IMR-90 (cell line): ENCODE data around the gene PCBD1. TPM values are rescaled to one million over a fixed set of nuclear protein-coding genes. Genes with fewer than 3 reads are reported as not detected.

ENCODE experiments used
- ATAC-seq: fragments of 200-7000 bp; cut with Tn5 transposase; 2 replicates; pipeline ENCODE4 v1.9.1; 2020; ENCODE audit warnings: low read depth, mild to moderate bottlenecking, moderate library complexity
- BruUV-seq: library from RNA; stranded (reverse); fragments of 400-500 nt; replicated peaks from 2 replicates; lab custom pipeline; 2021; lab: Mats Ljungman, UMichigan
- CTCF ChIA-PET: fragments of 300-600 bp; formaldehyde crosslinking; extraction: SDS; loops from one replicate; lab custom pipeline; 2021; ENCODE audit warnings: antibody characterized with exemption; lab: Yijun Ruan, JAX
- POLR2A ChIA-PET: fragments of 300-600 bp; sonication (Branson Sonifier 250); formaldehyde crosslinking; loops from one replicate; lab custom pipeline; 2022; ENCODE audit warnings: antibody characterized with exemption; ENCODE audit not compliant: unreplicated experiment; lab: Charles Lee
- DNase-seq: peaks from one replicate; pipeline ENCODE4 v3.0.0; 2013
- H2AFZ ChIP-seq: replicated peaks from 2 replicates; pipeline ENCODE3; 2013; ENCODE audit warnings: low read length, mild to moderate bottlenecking; ENCODE audit not compliant: poor library complexity
- H2AK5ac ChIP-seq: 2 replicates; pipeline ENCODE4 v1.6.1; 2013; ENCODE audit warnings: low read depth, low read length, inconsistent platforms
- H2AK9ac ChIP-seq: replicated peaks from 2 replicates; pipeline ENCODE3; 2013; ENCODE audit warnings: mild to moderate bottlenecking, low read depth, low read length, moderate library complexity; ENCODE audit not compliant: poor library complexity
- H2BK120ac ChIP-seq: 2 replicates; pipeline ENCODE4 v1.6.1; 2013; ENCODE audit warnings: low read depth, low read length, inconsistent platforms
- H2BK15ac ChIP-seq: 3 replicates; pipeline ENCODE4 v1.6.1; 2013; ENCODE audit warnings: low read depth, low read length, inconsistent platforms
- H2BK20ac ChIP-seq: 2 replicates; pipeline ENCODE4 v1.6.1; 2013; ENCODE audit warnings: low read depth, mild to moderate bottlenecking, inconsistent platforms, low read length, moderate library complexity
- H2BK5ac ChIP-seq: 2 replicates; pipeline ENCODE4 v1.6.1; 2013; ENCODE audit warnings: mild to moderate bottlenecking, low read depth, low read length, inconsistent platforms; ENCODE audit not compliant: poor library complexity, severe bottlenecking
- H3K14ac ChIP-seq: replicated peaks from 2 replicates; pipeline ENCODE4 v1.6.1; 2013; ENCODE audit warnings: low read depth, low read length, inconsistent platforms
- H3K18ac ChIP-seq: 2 replicates; pipeline ENCODE4 v1.6.1; 2013; ENCODE audit warnings: low read depth, low read length, control low read depth
- H3K23ac ChIP-seq: 2 replicates; pipeline ENCODE4 v1.6.1; 2013; ENCODE audit warnings: low read depth, low read length, inconsistent platforms
- H3K27ac ChIP-seq: 2 replicates; pipeline ENCODE4 v1.5.1; 2013; ENCODE audit warnings: mild to moderate bottlenecking, control low read depth, low read length; ENCODE audit not compliant: insufficient read depth
- H3K27me3 ChIP-seq: 2 replicates; pipeline ENCODE4 v1.6.1; 2013; ENCODE audit warnings: low read length; ENCODE audit not compliant: control insufficient read depth, insufficient read depth
- H3K36me3 ChIP-seq: 2 replicates; pipeline ENCODE4 v1.6.1; 2013; ENCODE audit warnings: low read length, mixed read lengths; ENCODE audit not compliant: control insufficient read depth, insufficient read depth
- H3K4ac ChIP-seq: 2 replicates; pipeline ENCODE4 v1.6.1; 2013; ENCODE audit warnings: low read depth, low read length, inconsistent platforms
- H3K4me1 ChIP-seq: 2 replicates; pipeline ENCODE4 v1.6.1; 2013; ENCODE audit warnings: low read length, mixed read lengths; ENCODE audit not compliant: control insufficient read depth, insufficient read depth
- H3K4me2 ChIP-seq: 2 replicates; pipeline ENCODE4 v1.6.1; 2013; ENCODE audit warnings: low read depth, mild to moderate bottlenecking, control low read depth, low read length, moderate library complexity
- H3K4me3 ChIP-seq: 2 replicates; pipeline ENCODE4 v1.5.1; 2013; ENCODE audit warnings: low read depth, mild to moderate bottlenecking, control low read depth, low read length, moderate library complexity; ENCODE audit not compliant: insufficient read depth
- H3K56ac ChIP-seq: 2 replicates; pipeline ENCODE4 v1.6.1; 2013; ENCODE audit warnings: low read length, inconsistent platforms; ENCODE audit not compliant: insufficient read depth; ENCODE audit errors: extremely low read depth
- H3K79me1 ChIP-seq, 2 experiments: 2 replicates each; pipeline ENCODE4 v1.6.1; 2013; ENCODE audit warnings: low read length in 2 of 2, inconsistent platforms in 1 of 2, low read depth in 1 of 2
- H3K9ac ChIP-seq: 2 replicates; pipeline ENCODE4 v1.6.1; 2013; ENCODE audit warnings: low read depth, low read length, control low read depth
- H3K9me1 ChIP-seq: 2 replicates; pipeline ENCODE4 v1.6.1; 2013; ENCODE audit warnings: low read length, inconsistent platforms; ENCODE audit not compliant: insufficient read depth
- H3K9me3 ChIP-seq: 2 replicates; pipeline ENCODE4 v1.6.1; 2013; ENCODE audit warnings: low read length; ENCODE audit not compliant: control insufficient read depth, insufficient read depth
- H4K20me1 ChIP-seq: 2 replicates; pipeline ENCODE4 v1.6.1; 2013; ENCODE audit warnings: low read length, inconsistent platforms; ENCODE audit not compliant: insufficient read depth
- H4K5ac ChIP-seq: 2 replicates; pipeline ENCODE4 v1.6.1; 2013; ENCODE audit warnings: mild to moderate bottlenecking, low read depth, low read length, control low read depth
- H4K8ac ChIP-seq, 2 experiments: 2 replicates each; pipeline ENCODE4 v1.6.1; 2013; ENCODE audit warnings: low read depth in 2 of 2, low read length in 2 of 2, control low read depth in 1 of 2, inconsistent platforms in 1 of 2
- H4K91ac ChIP-seq: 2 replicates; pipeline ENCODE4 v1.6.1; 2013; ENCODE audit warnings: low read depth, low read length, inconsistent platforms; ENCODE audit not compliant: insufficient read depth
- BHLHE40 ChIP-seq: fragments of 150-350 bp; IDR thresholded peaks from 2 replicates; pipeline ENCODE4 v1.6.1; 2016; ENCODE audit warnings: mild to moderate bottlenecking, low read depth, low read length
- CEBPB ChIP-seq: IDR thresholded peaks from 2 replicates; pipeline ENCODE4 v1.6.1; 2012; ENCODE audit warnings: low read depth, low read length, improper control_type of control experiment
- CTCF ChIP-seq: conservative IDR thresholded peaks from 2 replicates; pipeline ENCODE4 v1.5.1; 2012; ENCODE audit warnings: mild to moderate bottlenecking, low read depth, low read length, improper control_type of control experiment
- ELK1 ChIP-seq: fragments of 150-350 bp; IDR thresholded peaks from 2 replicates; pipeline ENCODE4 v1.6.1; 2016; ENCODE audit warnings: low read depth, mild to moderate bottlenecking, low read length, moderate library complexity, borderline replicate concordance
- FOS ChIP-seq: fragments of 150-350 bp; IDR thresholded peaks from 2 replicates; pipeline ENCODE4 v1.6.1; 2016; ENCODE audit warnings: low read depth, low read length
- MAFK ChIP-seq: IDR thresholded peaks from 2 replicates; pipeline ENCODE4 v1.6.1; 2012; ENCODE audit warnings: low read depth, low read length, improper control_type of control experiment
- MAZ ChIP-seq: IDR thresholded peaks from 2 replicates; pipeline ENCODE4 v1.6.1; 2012; ENCODE audit warnings: low read depth, mild to moderate bottlenecking, low read length, improper control_type of control experiment, moderate library complexity, borderline replicate concordance
- MXI1 ChIP-seq: IDR thresholded peaks from 2 replicates; pipeline ENCODE4 v1.6.1; 2012; ENCODE audit warnings: low read depth, mild to moderate bottlenecking, low read length, moderate library complexity, borderline replicate concordance
- NFE2L2 ChIP-seq: fragments of 150-350 bp; IDR thresholded peaks from 2 replicates; pipeline ENCODE4 v1.6.1; 2016; ENCODE audit warnings: low read depth, mild to moderate bottlenecking, low read length
- RAD21 ChIP-seq: IDR thresholded peaks from 2 replicates; pipeline ENCODE4 v1.6.1; 2012; ENCODE audit warnings: low read length, improper control_type of control experiment
- RFX5 ChIP-seq: IDR thresholded peaks from 2 replicates; pipeline ENCODE4 v1.8.0; 2012; ENCODE audit warnings: low read depth, mild to moderate bottlenecking, low read length, moderate library complexity
- SMC3 ChIP-seq: fragments of 150-350 bp; IDR thresholded peaks from 2 replicates; pipeline ENCODE4 v1.6.1; 2016; ENCODE audit warnings: low read depth, mild to moderate bottlenecking, antibody characterized with exemption, low read length, moderate library complexity
- USF2 ChIP-seq: fragments of 150-350 bp; IDR thresholded peaks from 2 replicates; pipeline ENCODE4 v1.6.1; 2017; ENCODE audit warnings: mild to moderate bottlenecking, antibody characterized with exemption, low read length, low read depth
- WGBS, 2 experiments: methylation state at CpG; one replicate each; pipeline versions ENCODE4 v1.1.5 to v1.1.7; 2013; ENCODE audit warnings: missing lambda C conversion rate in 2 of 2; ENCODE audit not compliant: insufficient read length in 1 of 2; ENCODE audit errors: extremely low coverage in 2 of 2; 5-methylcytosine and 5-hydroxymethylcytosine counted together
- dilution Hi-C: fragments of 300-500 bp; cut with HindIII; formaldehyde crosslinking; loops from one replicate; pipeline ENCODE4 v1.14.3; 2018; ENCODE audit warnings: low sequenced_read_pairs; ENCODE audit not compliant: unreplicated experiment
- in situ Hi-C: fragments of 300-500 bp; cut with MboI; formaldehyde crosslinking; loops from 3 replicates; pipeline ENCODE4 v1.14.3; 2019; ENCODE audit warnings: low sequenced_read_pairs, inconsistent platforms, mixed read lengths
- intact Hi-C: fragments of 100-400 bp; cut with micrococcal nuclease; formaldehyde crosslinking; loops from 2 replicates; pipeline ENCODE4 v1.10.0; 2022
- polyA plus RNA-seq, 3 experiments: library from polyadenylated mRNA; depleted of rRNA; stranded (reverse); fragments of >200 nt; gene quantifications; 2 replicates each; pipeline ENCODE4 v1.2.3, GENCODE V29; 2012; ENCODE audit warnings: low replicate concordance in 1 of 3
- total RNA-seq: library from RNA; depleted of rRNA; stranded (reverse); fragments of >200 nt; gene quantifications from 2 replicates; pipeline ENCODE4 v1.2.3, GENCODE V29; 2012

Gene PCBD1
- total and polyA plus RNA-seq, 2 of the 4 experiments (the other 2 are of a cell fraction), result 15.8 to 31.6 TPM

GRCh38 chr10:70935125-70935625, 46.8 kb upstream of the PCBD1 start:
- Histone ChIP-seq H4K20me1 (no peaks in the 10 kb centered on the region), H2AK5ac (no peak overlapping the region), H3K9ac (no peak overlapping the region), H2BK20ac (no peak overlapping the region), H4K91ac (no peak overlapping the region), H2BK120ac (no peak overlapping the region), H2AK9ac (no peak overlapping the region), H3K27ac (no peak overlapping the region), H3K27me3 (peaks cover 77% of the 10 kb centered on the region), H3K79me1 (no peaks in the 10 kb centered on the region), H2AFZ (no peak overlapping the region), H4K8ac (no peak overlapping the region), H3K4ac (no peak overlapping the region), H3K23ac (no peak overlapping the region), H3K36me3 (no peaks in the 10 kb centered on the region), H2BK5ac (no peak overlapping the region), H3K4me1 (no peaks in the 10 kb centered on the region), H3K14ac (no peak overlapping the region), H4K5ac (no peak overlapping the region), H3K9me3 (no peaks in the 10 kb centered on the region), H3K4me3 (no peak overlapping the region), H2BK15ac (no peak overlapping the region), H3K9me1 (no peaks in the 10 kb centered on the region; the same call in 1 of the 2 replicates), H3K4me2 (no peak overlapping the region), H3K18ac (no peak overlapping the region), H3K56ac (no peak overlapping the region)
- BruUV-seq, result no TSS peak
- POLR2A ChIA-PET, result no interaction called here
- TF ChIP-seq CEBPB (no peak), NFE2L2 (no peak), FOS (no peak), RAD21 (no peak), SMC3 (no peak), USF2 (no peak), MAFK (no peak), BHLHE40 (no peak), MXI1 (no peak), CTCF (no peak), MAZ (no peak), RFX5 (no peak), ELK1 (no peak)
- DNase-seq (no peak), ATAC-seq (no peak)
- CTCF ChIA-PET, result no interaction called here
- intact Hi-C loops (no loop called here), in situ Hi-C loops (no loop called here), dilution Hi-C loops (no loop called here)
- WGBS, 2 experiments, result 88 to 100% methylated on average over 1 to 3 of the region's 11 CpGs
